GM21515 (cell line): Measurements from ENCODE around the gene INPP5A.
"Not testable (repeated sequence)": the region's sequence is repeated elsewhere in the genome, so short reads cannot be mapped to it uniquely, and the experiment has no call there.

ENCODE experiments used
- ATAC-seq: cut with Tn5 transposase; IDR thresholded peaks from one replicate; pipeline ENCODE4 v1.9.1; 2021; ENCODE audit not compliant: unreplicated experiment

Gene INPP5A, protein sequence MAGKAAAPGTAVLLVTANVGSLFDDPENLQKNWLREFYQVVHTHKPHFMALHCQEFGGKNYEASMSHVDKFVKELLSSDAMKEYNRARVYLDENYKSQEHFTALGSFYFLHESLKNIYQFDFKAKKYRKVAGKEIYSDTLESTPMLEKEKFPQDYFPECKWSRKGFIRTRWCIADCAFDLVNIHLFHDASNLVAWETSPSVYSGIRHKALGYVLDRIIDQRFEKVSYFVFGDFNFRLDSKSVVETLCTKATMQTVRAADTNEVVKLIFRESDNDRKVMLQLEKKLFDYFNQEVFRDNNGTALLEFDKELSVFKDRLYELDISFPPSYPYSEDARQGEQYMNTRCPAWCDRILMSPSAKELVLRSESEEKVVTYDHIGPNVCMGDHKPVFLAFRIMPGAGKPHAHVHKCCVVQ

GRCh38 chr10:132537684-132538001 lies at the start of gene INPP5A:
INPP5A (plus strand) TSS chr10:132537787; CDS start chr10:132538097, 310 bp downstream.
- ATAC-seq: no peak

DNA sequence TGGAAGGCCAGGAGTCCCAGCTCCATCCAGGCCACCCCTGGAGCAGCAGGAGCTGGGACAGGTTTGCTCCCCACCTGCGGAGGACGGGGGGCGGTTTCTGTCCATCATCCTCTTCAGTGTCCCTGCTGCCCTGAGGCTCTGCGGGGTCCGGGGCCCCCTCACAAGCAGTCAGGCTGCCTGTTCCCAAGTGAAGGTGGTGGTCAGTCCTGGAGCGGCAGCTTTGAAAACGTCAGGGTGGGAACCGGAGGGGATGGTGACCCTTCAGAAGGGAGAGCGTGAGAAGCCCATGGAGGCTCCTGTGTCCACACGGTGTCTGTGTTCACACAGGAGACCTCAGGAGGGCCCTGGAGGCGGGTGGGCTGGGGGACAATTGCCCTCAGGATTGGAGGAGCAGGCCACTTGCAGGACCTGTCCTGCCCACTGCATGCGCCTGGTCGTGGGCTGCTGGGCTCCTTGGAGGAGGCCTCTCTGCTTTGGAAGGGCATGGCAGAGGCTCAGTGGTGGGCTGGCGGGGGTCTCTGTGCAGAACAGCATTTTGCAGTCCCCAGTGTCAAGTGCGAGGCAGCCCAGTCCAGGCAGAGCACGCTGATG lies 49.3 kb upstream of the INPP5A start:
- no peak for ATAC-seq

GRCh38 chr10:132489053-132489703 lies 48.4 kb upstream of the INPP5A start:
- ATAC-seq: no peak

- ATAC-seq: no peak
These were observed 47.7 kb upstream of the INPP5A start for GRCh38 chr10:132489704-132490534.

DNA sequence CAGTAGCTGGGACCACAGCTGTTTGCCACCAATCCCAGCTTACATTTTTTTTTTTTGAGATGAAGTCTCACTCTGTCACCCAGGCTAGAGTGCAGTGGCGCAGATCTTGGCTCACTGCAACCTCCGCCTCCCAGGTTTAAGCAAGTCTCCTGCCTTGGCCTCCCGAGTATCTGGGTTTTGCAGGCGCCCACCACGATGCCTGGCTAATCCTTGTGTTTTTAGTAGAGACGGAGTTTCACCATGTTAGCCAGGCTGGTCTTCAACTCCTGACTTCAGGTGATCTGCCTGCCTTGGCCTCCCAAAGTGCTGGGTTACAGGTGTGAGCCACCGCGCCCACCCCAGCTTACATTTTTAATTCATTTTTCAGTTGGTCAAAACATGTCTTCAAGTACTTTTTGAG lies 46.1 kb upstream of the INPP5A start:
- not testable (repeated sequence) for ATAC-seq

DNA sequence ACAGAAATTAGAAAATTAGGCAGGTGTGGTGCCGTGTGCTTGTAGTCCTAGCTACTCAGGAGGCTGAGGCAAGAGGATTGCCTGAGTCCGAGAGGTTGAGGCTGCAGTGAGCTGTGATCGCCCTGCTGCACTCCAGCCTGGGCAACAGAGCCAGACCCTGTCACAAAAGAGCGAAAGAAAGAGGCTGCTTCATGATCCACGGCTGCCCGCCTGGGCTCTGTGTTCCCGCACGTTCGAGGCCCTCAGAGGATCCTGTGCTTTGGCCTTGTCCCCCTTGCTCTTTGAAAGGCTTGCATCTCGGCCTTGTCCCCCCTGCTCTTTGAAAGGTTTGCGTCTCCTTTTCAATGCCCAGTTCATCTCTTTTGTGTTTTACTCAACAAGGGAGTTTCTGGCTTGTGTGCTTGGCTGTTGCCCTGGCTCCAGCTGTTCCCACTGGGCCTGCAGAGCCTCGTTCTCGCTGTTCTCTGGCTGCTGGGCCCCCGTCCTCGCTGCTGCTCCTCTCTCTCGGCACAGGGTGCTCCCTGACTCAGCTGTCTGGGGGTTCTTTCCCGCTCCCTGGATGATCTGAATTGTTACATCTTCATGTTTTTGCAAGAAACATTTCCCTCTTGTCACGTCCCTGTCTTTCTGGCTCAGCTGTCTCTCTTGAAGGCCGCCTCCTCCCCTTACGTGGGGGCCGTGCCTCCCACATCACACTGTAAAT lies 45.1 kb upstream of the INPP5A start:
- no peak for ATAC-seq

- no peak for ATAC-seq
These were observed 44.3 kb upstream of the INPP5A start for GRCh38 chr10:132493246-132493755.

DNA sequence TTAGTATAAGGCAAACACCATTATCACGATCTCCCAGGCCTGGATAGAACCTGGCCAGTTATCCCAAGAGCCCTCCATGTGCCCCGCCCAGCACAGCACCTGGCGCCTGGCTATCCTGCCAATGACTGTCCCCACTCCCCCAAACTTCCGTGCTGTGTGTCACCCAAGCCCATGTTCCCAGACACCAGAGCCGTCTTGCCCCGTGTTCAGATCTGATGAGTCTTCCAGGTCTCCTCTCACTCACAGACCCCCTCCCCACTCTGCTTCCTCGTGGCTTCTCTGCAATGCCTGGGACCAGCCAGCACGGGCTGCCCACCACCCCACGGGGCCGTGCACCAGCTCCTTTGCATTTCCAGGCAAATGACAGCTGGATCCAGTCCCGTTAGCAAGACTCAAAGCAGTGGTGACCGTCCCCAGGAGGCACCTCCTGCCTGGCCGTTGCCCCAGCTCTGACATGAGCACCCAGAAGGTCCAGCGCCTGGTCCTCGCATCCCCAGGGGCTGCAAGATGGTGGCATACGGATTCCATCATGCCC lies 43.8 kb upstream of the INPP5A start:
- ATAC-seq: no peak

DNA sequence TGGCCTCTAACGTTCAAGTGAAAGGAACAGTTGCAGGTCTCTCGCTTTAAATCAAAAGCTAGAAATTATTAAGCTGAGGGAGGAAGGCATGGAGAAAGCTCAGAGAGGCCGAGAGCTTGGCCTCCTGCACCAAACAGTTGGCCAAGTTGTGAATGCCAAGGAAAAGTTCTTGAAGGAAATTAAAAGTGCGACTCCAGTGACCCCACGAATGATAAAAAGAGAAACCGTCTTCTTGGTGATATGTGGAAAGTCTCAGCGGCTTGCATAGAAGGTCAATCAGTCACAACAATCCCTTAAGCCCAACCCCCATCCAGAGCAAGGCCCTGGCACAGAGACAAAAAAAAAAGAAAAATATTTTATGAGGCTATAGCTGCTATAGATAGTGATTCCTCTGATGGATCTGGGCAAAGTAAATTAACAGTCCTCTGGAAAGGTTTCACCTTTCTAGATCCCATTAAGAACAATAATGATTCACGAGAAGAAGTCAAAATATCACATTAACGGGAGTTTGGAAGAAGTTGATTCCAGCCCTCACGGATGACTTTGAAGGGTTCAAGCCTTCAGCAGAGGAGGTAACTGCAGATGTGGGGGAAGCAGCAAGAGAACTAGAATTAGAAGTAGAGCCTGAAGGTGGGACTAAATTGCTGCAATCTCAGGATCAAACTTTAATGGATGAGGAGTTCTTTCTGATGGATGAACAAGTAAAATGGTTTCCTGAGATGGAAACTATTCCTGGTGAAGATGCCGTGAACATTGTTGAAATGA lies 42.5 kb upstream of the INPP5A start:
- ATAC-seq: no peak

DNA sequence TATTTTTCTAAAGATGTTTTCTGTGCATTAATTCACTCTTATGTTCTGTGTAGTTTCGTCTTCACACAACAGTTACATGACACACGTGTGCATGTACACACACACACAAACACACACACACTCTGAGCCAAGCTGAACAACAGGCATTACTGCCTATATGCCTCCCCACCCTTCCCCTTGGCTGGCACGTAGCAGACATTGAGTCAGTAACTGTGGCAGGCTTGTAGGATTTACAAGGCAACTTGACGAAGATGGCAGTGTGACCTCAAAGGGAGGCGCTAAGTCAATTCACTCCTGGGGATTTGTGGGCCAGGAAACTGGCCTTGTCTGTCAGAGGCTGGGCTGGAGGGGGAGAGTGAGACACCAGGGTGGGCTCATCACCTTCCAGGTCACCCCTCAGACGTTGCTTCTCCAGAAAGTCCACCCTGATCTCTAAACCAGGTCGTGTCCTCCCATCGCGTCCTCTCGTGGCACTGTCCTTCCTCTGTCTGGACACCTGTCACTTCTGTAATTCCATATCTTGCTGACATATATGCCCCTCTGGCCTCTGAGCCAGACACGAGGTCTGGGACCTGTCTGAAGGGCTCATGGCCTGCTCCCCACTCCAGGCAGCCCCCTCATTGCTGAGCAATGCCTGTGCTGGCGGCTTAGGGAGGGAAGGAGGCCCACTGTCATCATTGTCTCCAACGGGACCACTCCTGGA lies 41.1 kb upstream of the INPP5A start:
- no peak for ATAC-seq

- no peak for ATAC-seq
These were observed 40.4 kb upstream of the INPP5A start for GRCh38 chr10:132497063-132497680.

- no peak for ATAC-seq
These were observed 39.6 kb upstream of the INPP5A start for GRCh38 chr10:132497861-132498561.

DNA sequence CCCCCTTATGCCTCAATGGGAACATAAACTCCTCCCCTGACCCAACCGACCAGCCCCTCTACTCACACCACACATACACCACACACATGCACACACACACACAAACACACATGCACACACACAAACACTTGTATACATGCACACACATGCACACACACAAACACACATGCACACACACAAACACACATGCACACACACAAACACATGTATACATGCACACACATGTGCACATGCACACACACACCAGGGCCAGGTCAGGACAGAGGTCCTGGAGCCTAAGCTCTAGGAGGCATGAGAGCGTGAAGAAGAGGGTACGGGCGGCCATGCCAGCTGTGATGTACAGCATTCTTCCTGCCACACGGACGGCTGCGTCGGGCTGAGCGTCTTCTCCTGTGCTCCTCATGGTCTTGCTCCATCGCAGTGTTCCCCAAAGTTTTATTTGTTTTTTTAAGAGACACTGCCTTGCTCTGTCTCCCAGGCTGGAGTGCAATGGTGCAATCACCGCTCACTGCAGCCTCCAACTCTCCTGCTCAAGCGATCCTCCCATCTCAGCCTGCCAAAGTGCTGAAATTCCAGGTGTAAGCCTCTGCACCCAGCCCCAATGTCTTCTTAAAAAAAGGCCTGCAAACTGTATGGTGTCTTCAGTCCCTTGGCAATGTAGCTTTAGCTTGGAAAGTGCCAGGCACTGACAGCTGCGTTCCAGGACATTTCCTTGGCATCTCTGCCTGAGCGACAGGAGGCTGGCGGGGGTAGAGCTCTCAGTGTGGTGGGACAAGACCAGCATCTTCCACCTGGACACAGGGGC lies 38.8 kb upstream of the INPP5A start:
- no peak for ATAC-seq

DNA sequence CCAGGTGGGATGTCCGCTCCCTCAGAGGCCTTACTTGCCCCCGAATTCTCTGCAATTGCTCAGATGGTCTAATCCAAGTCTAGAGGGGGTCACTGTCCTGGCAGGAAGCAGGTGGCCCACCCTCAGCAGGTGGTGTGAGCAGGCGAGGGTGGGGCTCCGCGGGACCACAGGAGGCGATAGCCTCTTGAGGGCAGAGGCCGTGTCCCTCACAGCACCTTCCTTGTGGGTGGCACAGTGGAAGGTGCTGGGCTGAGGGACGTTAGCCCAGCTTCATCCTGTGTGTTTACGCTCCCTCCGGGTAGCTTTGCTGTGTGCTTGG lies 38.3 kb upstream of the INPP5A start:
- ATAC-seq: no peak

DNA sequence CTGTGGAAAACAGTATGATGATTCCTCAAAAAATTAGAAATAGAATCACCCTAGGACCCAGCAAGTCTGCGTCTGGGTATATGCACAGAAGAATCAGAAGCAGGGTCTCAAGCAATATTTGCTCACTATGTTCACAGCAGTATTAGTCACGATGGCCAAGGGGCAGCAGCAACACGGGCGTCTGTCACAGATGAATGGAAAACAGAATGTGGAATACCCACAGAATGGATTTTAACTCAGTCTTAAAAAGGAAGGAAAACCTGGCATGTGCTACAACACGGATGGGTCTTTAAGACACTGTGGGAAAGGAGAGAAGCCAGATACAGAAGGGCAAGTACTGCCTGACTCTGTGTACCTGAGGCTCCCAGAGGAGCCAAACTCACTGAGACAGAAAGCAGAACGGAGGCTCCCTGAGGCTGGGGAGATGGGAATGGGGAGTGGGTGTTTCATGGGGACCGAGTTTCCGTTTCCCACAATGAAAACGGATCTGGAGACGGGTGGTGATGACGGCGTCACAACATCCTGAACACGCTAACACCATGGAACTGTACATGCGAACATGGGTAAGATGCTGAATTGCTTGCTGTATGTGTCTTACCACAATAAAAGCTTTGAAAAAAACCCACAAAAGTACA lies 36.7 kb upstream of the INPP5A start:
- no peak for ATAC-seq

DNA sequence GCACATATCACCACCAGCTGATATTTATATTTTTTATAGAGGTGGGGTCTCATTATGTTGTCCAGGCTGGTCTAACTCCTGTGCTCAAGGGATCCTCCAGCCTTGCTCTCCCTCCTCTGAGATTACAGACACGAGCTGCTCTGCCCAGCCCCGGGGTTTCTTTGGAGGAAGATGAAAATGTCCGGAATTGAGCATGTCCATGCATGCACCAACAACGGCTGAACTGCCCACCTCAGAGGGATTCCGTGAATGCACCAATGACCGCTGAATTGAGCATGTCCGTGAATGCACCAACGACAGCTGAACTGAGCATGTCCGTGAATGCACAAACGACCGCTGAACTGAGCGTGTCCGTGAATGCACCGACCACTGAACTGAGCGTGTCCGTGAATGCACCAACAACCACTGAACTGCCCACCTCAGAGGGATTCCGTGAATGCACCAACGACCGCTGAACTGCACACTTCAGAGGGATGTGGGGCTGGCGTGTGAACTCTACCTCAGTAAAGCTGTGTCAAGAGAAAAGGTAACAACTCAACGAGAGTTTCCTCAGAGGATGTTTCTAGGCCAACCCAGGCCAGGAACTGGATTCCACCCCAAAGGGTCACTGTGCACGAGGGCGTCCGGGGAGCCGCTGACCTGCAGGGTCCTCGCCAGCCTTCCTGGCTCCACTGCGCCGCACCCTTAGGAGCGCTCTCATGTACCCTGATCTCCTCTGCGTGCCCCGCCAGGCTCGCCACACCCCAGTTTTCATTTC lies 34.9 kb upstream of the INPP5A start:
- ATAC-seq: no peak
